BLaER1 treated with 17β-estradiol and CSF1 and Interleukin-3, amounts not matched to agents 10 nM and 100 nM (cell line): Measurements from ENCODE around the gene ESRRG.
A peak's percentile ranks its signal among the peaks of the same experiment; 100 is the strongest.

Experiments
- H3K27ac ChIP-seq, 11 experiments: shearing (Covaris generic); formaldehyde crosslinking; 2 replicates each; pipeline ENCODE4 v1.8.1; 2022
- H3K27me3 ChIP-seq, 11 experiments: shearing (Covaris generic); formaldehyde crosslinking; 2 replicates each; pipeline ENCODE4 v1.8.1; 2022
- H3K36me3 ChIP-seq, 11 experiments: shearing (Covaris generic); formaldehyde crosslinking; 2 replicates each; pipeline ENCODE4 v1.8.1; 2022
- H3K4me1 ChIP-seq, 10 experiments: shearing (Covaris generic); formaldehyde crosslinking; 2 replicates each; pipeline ENCODE4 v1.8.1; 2022
- H3K4me2 ChIP-seq, 11 experiments: shearing (Covaris generic); formaldehyde crosslinking; 2 replicates each; pipeline ENCODE4 v1.8.1; 2022
- H3K4me3 ChIP-seq, 10 experiments: shearing (Covaris generic); formaldehyde crosslinking; 2 replicates each; pipeline ENCODE4 v1.8.1; 2022
- H3K9ac ChIP-seq, 11 experiments: shearing (Covaris generic); formaldehyde crosslinking; 2 replicates each; pipeline ENCODE4 v1.8.1; 2022
- H3K9me3 ChIP-seq, 11 experiments: shearing (Covaris generic); formaldehyde crosslinking; replicated peaks in 1 of 11; 2 replicates each; pipeline ENCODE4 v1.8.1; 2022
- H4K20me1 ChIP-seq, 11 experiments: shearing (Covaris generic); formaldehyde crosslinking; 2 replicates each; pipeline ENCODE4 v1.8.1; 2022
- Cebpa-rat ChIP-seq, 11 experiments: shearing (Covaris generic); IDR thresholded peaks; 2 replicates each; pipeline ENCODE4 v1.8.1; 2022

Gene ESRRG

GRCh38 chr1:216686860-216687766, 36.1 kb downstream of the ESRRG start:
- no peak overlapping the region for H3K9ac ChIP-seq
- H3K27ac ChIP-seq = no peak overlapping the region
- no peaks in the 10 kb centered on the region for H3K9me3 ChIP-seq
- no peaks in the 10 kb centered on the region for H3K27me3 ChIP-seq
- H4K20me1 ChIP-seq = no peaks in the 10 kb centered on the region
- H3K36me3 ChIP-seq = no peaks in the 10 kb centered on the region
- no peak overlapping the region for H3K4me3 ChIP-seq
- no peak overlapping the region for H3K4me2 ChIP-seq
- TF ChIP-seq Cebpa-rat (IDR thresholded peaks at IDR 0.05) = no peak
- H3K4me1 ChIP-seq = no peaks in the 10 kb centered on the region

DNA sequence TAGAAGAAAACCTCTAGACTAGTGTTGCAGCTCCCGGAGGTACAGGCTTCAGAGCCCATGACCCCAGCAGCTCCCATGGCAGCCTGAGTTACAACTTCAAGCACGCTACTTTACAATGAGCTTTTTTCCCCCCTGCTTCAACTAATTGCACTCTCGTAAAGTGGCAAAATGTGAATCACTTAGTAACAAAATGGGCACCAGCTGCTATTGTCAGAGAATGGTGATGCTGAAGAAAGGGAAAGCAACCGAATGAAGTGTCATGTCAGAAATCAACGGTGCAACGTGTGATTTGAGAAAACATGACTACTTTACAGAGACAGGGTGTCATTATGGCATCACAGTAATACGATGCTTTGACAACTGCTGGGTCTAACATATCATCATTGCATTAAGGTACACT, 40.5 kb downstream of the ESRRG start:
- Histone ChIP-seq H3K4me1 (no peaks in the 10 kb centered on the region), H4K20me1 (no peaks in the 10 kb centered on the region), H3K27ac (no peak overlapping the region), H3K36me3 (no peaks in the 10 kb centered on the region), H3K27me3 (no peaks in the 10 kb centered on the region), H3K4me2 (no peak overlapping the region), H3K9ac (no peak overlapping the region), H3K9me3 (no peaks in the 10 kb centered on the region), H3K4me3 (no peak overlapping the region)
- no peak for TF ChIP-seq Cebpa-rat (IDR thresholded peaks at IDR 0.05)

GRCh38 chr1:216679108-216679507, 44.1 kb downstream of the ESRRG start:
- Histone ChIP-seq H3K4me2 (no peak overlapping the region), H3K9ac (no peak overlapping the region), H3K4me3 (no peak overlapping the region), H3K27ac (no peak overlapping the region), H4K20me1 (no peaks in the 10 kb centered on the region), H3K27me3 (no peaks in the 10 kb centered on the region), H3K4me1 (no peaks in the 10 kb centered on the region), H3K36me3 (no peaks in the 10 kb centered on the region), H3K9me3 (no peaks in the 10 kb centered on the region)
- TF ChIP-seq Cebpa-rat (IDR thresholded peaks at IDR 0.05) = no peak

GRCh38 chr1:216670118-216670883, 52.9 kb downstream of the ESRRG start:
- Histone ChIP-seq H3K4me3 (no peak overlapping the region), H3K9ac (no peak overlapping the region), H3K4me2 (no peak overlapping the region), H3K4me1 (0 out of 20 replicates have a peak, but pooled peaks cover 0 to 2% (median 0%) of the 10 kb centered on the region in 10 experiments), H3K9me3 (no peaks in the 10 kb centered on the region), H3K27ac (no peak overlapping the region), H3K36me3 (no peaks in the 10 kb centered on the region), H3K27me3 (no peaks in the 10 kb centered on the region), H4K20me1 (no peaks in the 10 kb centered on the region)
- TF ChIP-seq Cebpa-rat (IDR thresholded peaks at IDR 0.05) = no peak

DNA sequence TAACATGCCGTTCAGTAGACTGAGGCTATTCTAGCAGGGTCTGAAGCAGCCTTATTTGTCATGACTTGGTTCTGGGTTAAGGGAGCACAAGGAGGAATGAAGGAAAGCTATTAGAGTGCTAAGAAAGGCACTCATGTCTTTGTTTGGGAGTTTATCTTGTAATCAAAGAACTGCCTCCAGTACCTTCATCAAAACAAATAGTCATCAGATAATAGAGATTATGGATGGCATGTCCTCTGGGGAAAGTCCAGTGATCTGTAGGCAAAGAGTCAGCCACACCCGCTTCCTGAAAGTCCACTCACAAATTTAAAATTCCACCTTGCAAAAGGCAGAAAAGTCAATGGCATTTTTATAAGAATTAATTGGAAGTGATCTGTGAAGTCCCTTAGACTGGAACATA, 56.8 kb downstream of the ESRRG start:
- H3K4me2 ChIP-seq = no peak overlapping the region
- no peak overlapping the region for H3K4me3 ChIP-seq
- TF ChIP-seq Cebpa-rat (IDR thresholded peaks at IDR 0.05) = no peak
- H3K27ac ChIP-seq = no peak overlapping the region
- no peaks in the 10 kb centered on the region for H4K20me1 ChIP-seq
- 0 out of 20 replicates have a peak, but pooled peaks cover 0 to 3% (median 0%) of the 10 kb centered on the region in 10 experiments for H3K4me1 ChIP-seq
- H3K27me3 ChIP-seq = no peaks in the 10 kb centered on the region
- no peaks in the 10 kb centered on the region for H3K36me3 ChIP-seq
- no peaks in the 10 kb centered on the region for H3K9me3 ChIP-seq
- no peak overlapping the region for H3K9ac ChIP-seq

DNA sequence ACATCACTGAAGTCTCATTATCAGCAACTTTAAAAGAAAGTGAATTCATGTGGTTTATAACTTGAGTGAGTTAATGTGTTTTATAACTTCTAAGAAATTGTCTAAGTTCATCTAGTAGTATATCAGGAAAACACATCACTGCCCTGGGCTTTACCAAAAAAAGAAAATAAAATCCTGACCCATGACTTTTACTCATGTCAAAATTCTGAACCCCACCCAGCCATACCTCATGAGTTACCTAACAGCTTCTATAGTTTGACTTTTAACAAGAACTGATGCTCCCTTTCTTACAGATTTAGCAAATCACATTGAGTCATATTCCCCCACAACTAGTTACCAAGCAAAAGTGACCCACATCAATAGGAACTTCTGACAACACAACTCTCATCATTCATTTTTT, 57.4 kb downstream of the ESRRG start:
- no peaks in the 10 kb centered on the region for H4K20me1 ChIP-seq
- H3K36me3 ChIP-seq = no peaks in the 10 kb centered on the region
- H3K9ac ChIP-seq = no peak overlapping the region
- H3K4me1 ChIP-seq = 0 out of 20 replicates have a peak, but pooled peaks cover 0 to 3% (median 0%) of the 10 kb centered on the region in 10 experiments
- no peak overlapping the region for H3K27ac ChIP-seq
- H3K9me3 ChIP-seq = no peaks in the 10 kb centered on the region
- H3K27me3 ChIP-seq = no peaks in the 10 kb centered on the region
- no peak overlapping the region; a peak in 1 of 22 replicates for H3K4me2 ChIP-seq
- no peak overlapping the region for H3K4me3 ChIP-seq
- no peak for TF ChIP-seq Cebpa-rat (IDR thresholded peaks at IDR 0.05)

- H3K9ac ChIP-seq = no peak overlapping the region
- H3K4me2 ChIP-seq = peak overlapping the region in 1 of 11 experiments; percentile 26; a peak in 1 of 22 replicates
- no peaks in the 10 kb centered on the region for H4K20me1 ChIP-seq
- no peaks in the 10 kb centered on the region for H3K9me3 ChIP-seq
- no peaks in the 10 kb centered on the region for H3K27me3 ChIP-seq
- H3K4me3 ChIP-seq = no peak overlapping the region
- H3K36me3 ChIP-seq = no peaks in the 10 kb centered on the region
- H3K27ac ChIP-seq = no peak overlapping the region
- H3K4me1 ChIP-seq = 0 out of 20 replicates have a peak, but pooled peaks cover 0 to 3% (median 0%) of the 10 kb centered on the region in 10 experiments
- TF ChIP-seq Cebpa-rat (IDR thresholded peaks at IDR 0.05) = peak in 2 of 11 experiments; percentile 9 to 23; a peak in 1 of 22 replicates
Measured at GRCh38 chr1:216665406-216665805, 57.8 kb downstream of the ESRRG start.

DNA sequence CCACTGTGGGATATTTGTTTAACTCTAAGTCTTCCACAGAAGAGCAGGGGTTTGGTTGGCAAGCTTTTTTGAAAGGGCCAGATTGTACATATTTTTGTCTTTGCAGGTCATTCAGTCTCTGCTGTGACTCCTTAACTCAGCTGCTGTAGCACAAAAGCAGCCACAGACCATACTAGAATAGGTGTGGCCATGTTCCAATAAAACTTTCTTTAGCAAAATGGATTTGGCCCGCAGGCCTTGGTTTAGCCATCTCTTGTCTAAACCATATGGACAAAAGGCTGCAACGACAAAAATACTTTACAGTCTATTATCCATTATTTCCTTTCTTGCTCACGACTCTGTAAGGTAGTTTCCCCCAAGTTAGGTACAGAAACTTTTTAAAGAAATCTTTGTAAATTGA, 60.5 kb downstream of the ESRRG start:
- Histone ChIP-seq H3K4me1 (0 out of 20 replicates have a peak, but pooled peaks cover 0 to 3% (median 0%) of the 10 kb centered on the region in 10 experiments), H3K27me3 (no peaks in the 10 kb centered on the region), H3K4me2 (no peak overlapping the region), H3K9me3 (no peaks in the 10 kb centered on the region), H3K9ac (no peak overlapping the region), H3K4me3 (no peak overlapping the region), H4K20me1 (no peaks in the 10 kb centered on the region), H3K27ac (no peak overlapping the region), H3K36me3 (no peaks in the 10 kb centered on the region)
- no peak for TF ChIP-seq Cebpa-rat (IDR thresholded peaks at IDR 0.05)

GRCh38 chr1:216660561-216660960, 62.7 kb downstream of the ESRRG start:
- Histone ChIP-seq H3K9ac (no peak overlapping the region), H4K20me1 (no peaks in the 10 kb centered on the region), H3K36me3 (no peaks in the 10 kb centered on the region), H3K27ac (no peak overlapping the region), H3K4me3 (no peak overlapping the region), H3K4me2 (no peak overlapping the region), H3K27me3 (no peaks in the 10 kb centered on the region), H3K9me3 (no peaks in the 10 kb centered on the region), H3K4me1 (0 out of 20 replicates have a peak, but pooled peaks cover 0 to 3% (median 0%) of the 10 kb centered on the region in 10 experiments)
- TF ChIP-seq Cebpa-rat (IDR thresholded peaks at IDR 0.05) = no peak
